CD8-positive, alpha-beta memory T cell (primary cell): ENCODE data around the gene CSTA. TPM values are rescaled to one million over a fixed set of nuclear protein-coding genes. Genes with fewer than 3 reads are reported as not detected.

Source experiments
- CTCF ChIA-PET: fragments of 350-600 bp; sonication (Branson Sonifier 250); formaldehyde crosslinking; loops from one replicate; lab custom pipeline; 2021; ENCODE audit warnings: antibody characterized with exemption; lab: Charles Lee
- POLR2A ChIA-PET: fragments of 350-600 bp; sonication (Branson Sonifier 250); formaldehyde crosslinking; loops from one replicate; lab custom pipeline; 2021; ENCODE audit warnings: antibody characterized with exemption; lab: Charles Lee
- DNase-seq, 5 donors: peaks; one replicate each; pipeline versions ENCODE4 v3.0.0 to v3.0.0-alpha.2; 2020 to 2022; ENCODE audit warnings: mixed read lengths in 1 of 5
- H3K27ac ChIP-seq: one replicate; pipeline ENCODE4 v1.7.0; 2013; ENCODE audit warnings: low read depth, mild to moderate bottlenecking, low read length, moderate library complexity
- H3K27me3 ChIP-seq: 2 replicates; pipeline ENCODE4 v1.7.0; 2013; ENCODE audit warnings: low read length, mild to moderate bottlenecking; ENCODE audit not compliant: insufficient read depth, poor library complexity, severe bottlenecking
- H3K36me3 ChIP-seq: 2 replicates; pipeline ENCODE4 v1.7.0; 2013; ENCODE audit warnings: mild to moderate bottlenecking, low read length, moderate library complexity; ENCODE audit not compliant: insufficient read depth
- H3K4me1 ChIP-seq: 2 replicates; pipeline ENCODE4 v1.7.0; 2013; ENCODE audit warnings: mild to moderate bottlenecking, low read length, moderate library complexity; ENCODE audit not compliant: insufficient read depth
- H3K4me3 ChIP-seq: 2 replicates; pipeline ENCODE4 v1.7.0; 2013; ENCODE audit warnings: mild to moderate bottlenecking, low read length
- H3K9me3 ChIP-seq: 2 replicates; pipeline ENCODE4 v1.7.0; 2013; ENCODE audit warnings: mild to moderate bottlenecking, low read length
- H3K27ac Mint-ChIP-seq, 8 donors: one replicate each; pipeline ENCODE4 v1.8.0; 2020 to 2021; ENCODE audit warnings: mixed read lengths in 8 of 8, mild to moderate bottlenecking in 6 of 8, inconsistent platforms in 3 of 8, moderate library complexity in 3 of 8
- H3K27me3 Mint-ChIP-seq, 2 donors: one replicate each; pipeline ENCODE4 v1.8.0; 2020 to 2021; ENCODE audit warnings: mixed read lengths in 2 of 2, mild to moderate bottlenecking in 1 of 2, moderate library complexity in 1 of 2
- H3K36me3 Mint-ChIP-seq, 3 donors: one replicate each; pipeline ENCODE4 v1.8.0; 2020 to 2021; ENCODE audit warnings: mixed read lengths in 3 of 3, inconsistent platforms in 1 of 3, mild to moderate bottlenecking in 1 of 3
- H3K4me1 Mint-ChIP-seq, 3 donors: one replicate each; pipeline ENCODE4 v1.8.0; 2020 to 2021; ENCODE audit warnings: mixed read lengths in 3 of 3, inconsistent platforms in 1 of 3, mild to moderate bottlenecking in 1 of 3
- H3K4me3 Mint-ChIP-seq, 7 donors: one replicate each; pipeline ENCODE4 v1.8.0; 2020 to 2021; ENCODE audit warnings: mixed read lengths in 7 of 7, mild to moderate bottlenecking in 6 of 7, moderate library complexity in 4 of 7, inconsistent platforms in 2 of 7
- H3K9me3 Mint-ChIP-seq, 5 donors: one replicate each; pipeline ENCODE4 v1.8.0; 2020 to 2022; ENCODE audit warnings: mixed read lengths in 5 of 5, mild to moderate bottlenecking in 3 of 5, moderate library complexity in 2 of 5, inconsistent platforms in 1 of 5
- polyA plus RNA-seq: library from polyadenylated mRNA; unstranded; fragments of 300-500 nt; fragmentation: Illumina TruSeq; gene quantifications from one replicate; pipeline ENCODE4 v1.2.3, GENCODE V29; 2021
- total RNA-seq, 2 experiments: library from RNA; stranded (reverse); gene quantifications; one replicate each; pipeline ENCODE4 v1.2.3, GENCODE V29; 2021

Gene CSTA, protein sequence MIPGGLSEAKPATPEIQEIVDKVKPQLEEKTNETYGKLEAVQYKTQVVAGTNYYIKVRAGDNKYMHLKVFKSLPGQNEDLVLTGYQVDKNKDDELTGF
- total RNA-seq (under 1 TPM in 1 of 2 experiments, not detected in 1; 0.31 TPM), polyA plus RNA-seq (not detected)

DNA sequence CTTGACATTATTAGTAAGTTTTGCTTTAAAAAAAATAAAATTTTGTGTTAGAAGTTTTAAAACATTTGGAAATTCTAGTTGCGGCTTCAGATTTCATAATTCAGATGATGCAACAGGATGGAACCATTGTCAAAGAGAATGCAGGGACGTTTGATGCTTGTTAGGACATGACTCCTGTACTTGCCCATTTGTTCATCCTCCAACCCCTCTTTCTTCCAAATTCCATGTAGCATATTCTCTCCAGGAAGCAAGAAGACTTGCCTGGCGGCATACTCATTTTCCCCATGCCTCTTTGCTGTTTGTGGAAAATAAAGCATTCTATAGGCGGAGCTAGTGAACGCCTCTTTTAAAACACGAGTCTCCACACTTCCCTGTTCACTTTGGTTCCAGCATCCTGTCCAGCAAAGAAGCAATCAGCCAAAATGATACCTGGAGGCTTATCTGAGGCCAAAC lies at the start of gene CSTA:
Gene CSTA, plus strand, starts transcription at position 378 of the 453 bp plus-strand sequence. Its CDS starts 45 bp downstream, at position 423.
- POLR2A ChIA-PET, result no interaction called here
- Histone ChIP-seq H3K27me3 (no peaks in the 10 kb centered on the region), H3K9me3 (no peaks in the 10 kb centered on the region), H3K4me1 (peaks cover 15% of the 10 kb centered on the region), H3K27ac (no peak within 1 kb of the TSS), H3K4me3 (no peak within 1 kb of the TSS), H3K36me3 (no peaks in the 10 kb centered on the region)
- H3K36me3 Mint-ChIP-seq, result no peaks in the 10 kb centered on the region
- no peak within 1 kb of the TSS for H3K27ac Mint-ChIP-seq
- CTCF ChIA-PET, result no interaction called here
- peaks cover 0 to 9% (median 0%) of the 10 kb centered on the region in 5 donors for H3K9me3 Mint-ChIP-seq
- H3K4me3 Mint-ChIP-seq, result no peak within 1 kb of the TSS
- peaks cover 8 to 12% (median 10%) of the 10 kb centered on the region in 3 donors for H3K4me1 Mint-ChIP-seq
- DNase-seq, result no peak
- H3K27me3 Mint-ChIP-seq, result peaks cover 2 to 6% of the 10 kb centered on the region in 2 donors

DNA sequence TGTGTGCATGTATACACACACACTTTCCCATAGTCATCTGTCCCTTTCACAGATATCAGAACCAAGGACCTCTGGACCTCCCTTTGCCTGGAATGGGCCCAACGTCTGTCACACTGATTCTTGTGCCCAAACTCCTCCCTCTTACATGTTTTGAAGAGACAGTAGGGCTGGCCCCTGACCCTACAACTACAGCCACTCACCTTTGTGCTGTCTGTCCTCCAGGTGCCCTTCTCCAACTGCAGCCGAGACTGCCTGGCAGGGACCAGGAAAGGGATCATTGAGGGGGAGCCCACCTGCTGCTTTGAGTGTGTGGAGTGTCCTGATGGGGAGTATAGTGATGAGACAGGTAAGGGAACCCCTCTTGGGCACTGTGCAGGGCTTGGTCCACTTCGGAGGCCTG lies 43.2 kb upstream of the CSTA start:
- CTCF ChIA-PET, result no interaction called here
- DNase-seq, result no peak

DNA sequence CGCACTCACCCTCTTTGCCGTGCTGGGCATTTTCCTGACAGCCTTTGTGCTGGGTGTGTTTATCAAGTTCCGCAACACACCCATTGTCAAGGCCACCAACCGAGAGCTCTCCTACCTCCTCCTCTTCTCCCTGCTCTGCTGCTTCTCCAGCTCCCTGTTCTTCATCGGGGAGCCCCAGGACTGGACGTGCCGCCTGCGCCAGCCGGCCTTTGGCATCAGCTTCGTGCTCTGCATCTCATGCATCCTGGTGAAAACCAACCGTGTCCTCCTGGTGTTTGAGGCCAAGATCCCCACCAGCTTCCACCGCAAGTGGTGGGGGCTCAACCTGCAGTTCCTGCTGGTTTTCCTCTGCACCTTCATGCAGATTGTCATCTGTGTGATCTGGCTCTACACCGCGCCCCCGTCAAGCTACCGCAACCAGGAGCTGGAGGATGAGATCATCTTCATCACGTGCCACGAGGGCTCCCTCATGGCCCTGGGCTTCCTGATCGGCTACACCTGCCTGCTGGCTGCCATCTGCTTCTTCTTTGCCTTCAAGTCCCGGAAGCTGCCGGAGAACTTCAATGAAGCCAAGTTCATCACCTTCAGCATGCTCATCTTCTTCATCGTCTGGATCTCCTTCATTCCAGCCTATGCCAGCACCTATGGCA lies 41.1 kb upstream of the CSTA start:
- Histone ChIP-seq H3K27ac (no peak overlapping the region), H3K27me3 (no peaks in the 10 kb centered on the region), H3K9me3 (no peaks in the 10 kb centered on the region), H3K4me1 (no peaks in the 10 kb centered on the region), H3K36me3 (no peaks in the 10 kb centered on the region), H3K4me3 (no peak overlapping the region)
- Mint-ChIP-seq H3K9me3 (no peaks in the 10 kb centered on the region), H3K36me3 (peaks cover 0 to 4% (median 0%) of the 10 kb centered on the region in 3 donors), H3K27me3 (peaks cover 5 to 16% of the 10 kb centered on the region in 2 donors), H3K4me3 (no peak overlapping the region), H3K27ac (no peak overlapping the region), H3K4me1 (no peaks in the 10 kb centered on the region)
- DNase-seq, result no peak
- POLR2A ChIA-PET, result no interaction called here
- CTCF ChIA-PET, result no interaction called here

More for the DNA sequence above, 43.2 kb upstream of the CSTA start:
- no peaks in the 10 kb centered on the region for H3K9me3 Mint-ChIP-seq
- no peak overlapping the region for H3K27ac Mint-ChIP-seq
- Histone ChIP-seq H3K4me1 (no peaks in the 10 kb centered on the region), H3K36me3 (no peaks in the 10 kb centered on the region), H3K27ac (no peak overlapping the region), H3K4me3 (no peak overlapping the region), H3K27me3 (no peaks in the 10 kb centered on the region), H3K9me3 (no peaks in the 10 kb centered on the region)
- H3K4me3 Mint-ChIP-seq, result no peak overlapping the region
- H3K36me3 Mint-ChIP-seq, result peaks cover 0 to 4% (median 0%) of the 10 kb centered on the region in 3 donors
- H3K4me1 Mint-ChIP-seq, result no peaks in the 10 kb centered on the region
- POLR2A ChIA-PET, result no interaction called here
- H3K27me3 Mint-ChIP-seq, result peaks cover 6% of the 10 kb centered on the region in 2 donors

DNA sequence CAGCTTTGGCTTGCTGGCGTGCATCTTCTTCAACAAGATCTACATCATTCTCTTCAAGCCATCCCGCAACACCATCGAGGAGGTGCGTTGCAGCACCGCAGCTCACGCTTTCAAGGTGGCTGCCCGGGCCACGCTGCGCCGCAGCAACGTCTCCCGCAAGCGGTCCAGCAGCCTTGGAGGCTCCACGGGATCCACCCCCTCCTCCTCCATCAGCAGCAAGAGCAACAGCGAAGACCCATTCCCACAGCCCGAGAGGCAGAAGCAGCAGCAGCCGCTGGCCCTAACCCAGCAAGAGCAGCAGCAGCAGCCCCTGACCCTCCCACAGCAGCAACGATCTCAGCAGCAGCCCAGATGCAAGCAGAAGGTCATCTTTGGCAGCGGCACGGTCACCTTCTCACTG lies 40.6 kb upstream of the CSTA start:
- POLR2A ChIA-PET, result no interaction called here

DNA sequence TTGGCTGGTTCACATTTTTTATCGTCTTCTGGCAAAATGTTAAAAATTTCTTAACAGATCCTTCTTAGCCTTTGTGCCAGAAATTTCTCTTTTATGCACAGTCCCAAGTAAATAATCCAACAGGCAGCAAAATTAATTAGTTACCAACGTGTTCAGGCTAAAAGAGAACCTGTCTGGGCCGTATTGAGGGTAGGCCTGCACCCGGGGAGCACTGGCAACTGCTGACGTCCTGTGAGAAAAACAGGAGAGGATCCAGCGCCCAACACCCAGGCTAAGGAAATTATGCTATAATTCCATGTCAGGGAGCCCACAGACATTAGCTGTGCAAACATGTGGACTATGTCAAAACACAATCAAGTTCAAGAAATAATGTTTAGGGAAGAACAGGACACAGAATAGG lies 30.7 kb upstream of the CSTA start:
- Histone ChIP-seq H3K9me3 (no peaks in the 10 kb centered on the region), H3K36me3 (no peaks in the 10 kb centered on the region), H3K4me1 (no peaks in the 10 kb centered on the region), H3K27me3 (no peaks in the 10 kb centered on the region), H3K27ac (no peak overlapping the region), H3K4me3 (no peak overlapping the region)
- Mint-ChIP-seq H3K27ac (no peak overlapping the region), H3K9me3 (no peaks in the 10 kb centered on the region), H3K4me3 (no peak overlapping the region), H3K27me3 (peaks cover 0 to under 1% of the 10 kb centered on the region in 2 donors), H3K4me1 (peaks cover 8 to 14% (median 12%) of the 10 kb centered on the region in 3 donors), H3K36me3 (no peaks in the 10 kb centered on the region)
- ChIA-PET CTCF (interaction anchor here (1.5 kb wide), 1 partner anchor 13 kb away, joined by 4 read pairs; no protein-coding TSS in a partner anchor), POLR2A (no interaction called here)
- no peak for DNase-seq

More for the DNA sequence above, 40.6 kb upstream of the CSTA start:
- Histone ChIP-seq H3K4me1 (no peaks in the 10 kb centered on the region), H3K4me3 (no peak overlapping the region), H3K27me3 (no peaks in the 10 kb centered on the region), H3K9me3 (no peaks in the 10 kb centered on the region), H3K36me3 (no peaks in the 10 kb centered on the region), H3K27ac (no peak overlapping the region)
- DNase-seq, result no peak
- H3K9me3 Mint-ChIP-seq, result no peaks in the 10 kb centered on the region
- no peaks in the 10 kb centered on the region for H3K4me1 Mint-ChIP-seq
- H3K36me3 Mint-ChIP-seq, result peaks cover 0 to 4% (median 0%) of the 10 kb centered on the region in 3 donors
- H3K27ac Mint-ChIP-seq, result no peak overlapping the region
- no peak overlapping the region for H3K4me3 Mint-ChIP-seq
- H3K27me3 Mint-ChIP-seq, result peaks cover 5 to 21% of the 10 kb centered on the region in 2 donors
- CTCF ChIA-PET, result no interaction called here

DNA sequence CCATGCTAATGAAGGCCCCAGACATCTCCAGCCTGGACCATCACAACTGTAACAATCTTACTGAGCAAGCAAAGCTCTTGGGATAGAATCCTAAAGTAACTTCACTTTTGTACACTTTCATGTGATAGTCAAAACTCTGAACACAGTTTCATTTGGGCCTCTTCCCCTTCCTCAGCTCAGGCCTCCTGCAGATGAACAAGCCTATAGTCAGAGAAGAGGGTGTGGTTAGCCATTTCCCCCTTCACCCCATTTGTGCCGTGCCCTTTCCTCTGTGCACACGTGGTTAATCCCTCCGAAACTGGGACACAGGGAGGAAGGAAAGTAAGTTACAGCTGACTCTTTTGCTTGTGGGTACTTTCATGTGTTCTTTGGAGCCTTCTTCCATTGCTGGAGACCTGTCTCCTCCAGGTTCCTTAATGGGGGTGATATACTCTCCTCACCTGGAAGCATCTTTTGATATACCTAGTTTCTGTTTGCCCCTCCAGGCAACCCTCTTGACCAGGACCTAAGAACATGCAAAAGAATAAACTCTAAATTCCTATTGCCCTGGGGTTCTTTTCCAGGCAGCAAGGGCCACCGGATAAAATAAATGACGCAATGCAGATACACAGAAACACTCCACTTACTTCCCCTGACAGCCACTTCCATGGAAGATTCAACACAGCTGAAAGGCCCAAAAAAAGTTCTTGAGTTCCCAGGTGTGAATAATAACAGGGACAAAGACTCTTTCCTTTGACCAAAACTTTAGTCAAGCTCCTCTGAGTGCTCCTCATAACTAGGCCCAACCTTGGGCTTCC lies 29.6 kb upstream of the CSTA start:
- ChIA-PET CTCF (no interaction called here), POLR2A (no interaction called here)
- Histone ChIP-seq H3K4me1 (no peaks in the 10 kb centered on the region), H3K27me3 (no peaks in the 10 kb centered on the region), H3K36me3 (no peaks in the 10 kb centered on the region), H3K9me3 (no peaks in the 10 kb centered on the region), H3K4me3 (no peak overlapping the region), H3K27ac (no peak overlapping the region)
- H3K36me3 Mint-ChIP-seq, result no peaks in the 10 kb centered on the region
- DNase-seq, result no peak
- no peaks in the 10 kb centered on the region for H3K27me3 Mint-ChIP-seq
- no peak overlapping the region for H3K27ac Mint-ChIP-seq
- H3K9me3 Mint-ChIP-seq, result no peaks in the 10 kb centered on the region
- no peak overlapping the region for H3K4me3 Mint-ChIP-seq
- peaks cover 8 to 9% (median 8%) of the 10 kb centered on the region in 3 donors for H3K4me1 Mint-ChIP-seq

DNA sequence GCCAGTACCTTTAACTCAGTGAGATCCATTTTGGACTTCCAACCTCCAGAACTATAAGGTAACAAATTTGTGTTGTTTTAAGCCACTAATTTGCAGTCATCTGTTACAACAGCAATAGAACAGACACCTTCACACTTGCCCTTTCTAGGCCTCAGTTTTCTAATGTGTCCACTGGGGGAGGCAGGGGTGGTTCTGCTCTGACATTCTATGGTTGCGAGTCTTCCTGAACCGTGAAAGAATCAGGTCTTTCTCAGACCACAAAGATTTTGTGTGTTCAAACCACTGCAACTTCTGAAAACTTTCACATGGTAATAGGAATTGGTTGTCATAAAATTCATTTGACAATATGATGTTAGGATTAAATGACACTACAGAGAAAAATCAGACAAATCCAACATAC lies 26.8 kb upstream of the CSTA start:
- Mint-ChIP-seq H3K4me3 (no peak overlapping the region), H3K27ac (peak overlapping the region in 1 of 8 donors; percentile 0), H3K36me3 (no peaks in the 10 kb centered on the region), H3K4me1 (peaks cover 8 to 9% (median 8%) of the 10 kb centered on the region in 3 donors), H3K9me3 (no peaks in the 10 kb centered on the region), H3K27me3 (no peaks in the 10 kb centered on the region)
- Histone ChIP-seq H3K9me3 (no peaks in the 10 kb centered on the region), H3K4me1 (no peaks in the 10 kb centered on the region), H3K4me3 (no peak overlapping the region), H3K27me3 (no peaks in the 10 kb centered on the region), H3K36me3 (no peaks in the 10 kb centered on the region), H3K27ac (no peak overlapping the region)
- no peak for DNase-seq
- ChIA-PET POLR2A (no interaction called here), CTCF (no interaction called here)

DNA sequence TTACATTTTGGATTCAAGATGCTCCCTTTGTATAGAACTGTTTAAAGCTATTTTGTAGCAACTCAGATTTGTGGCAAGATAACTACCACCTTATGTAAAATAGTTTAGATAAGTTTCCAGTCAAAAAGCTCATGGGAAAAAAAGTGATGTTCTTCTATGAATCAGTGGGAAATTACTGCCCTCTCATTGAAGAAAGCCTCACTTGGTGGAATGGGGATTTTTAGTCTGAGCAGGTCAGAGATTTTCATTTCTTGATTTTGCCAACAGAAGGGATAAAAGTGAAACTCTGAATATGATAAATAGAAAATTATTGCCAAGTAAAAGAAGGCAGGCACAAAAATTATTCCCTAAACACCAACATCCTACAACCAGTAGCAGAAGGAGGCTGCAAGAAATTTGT lies 25.8 kb upstream of the CSTA start:
- H3K27ac Mint-ChIP-seq, result no peak overlapping the region
- H3K36me3 Mint-ChIP-seq, result no peaks in the 10 kb centered on the region
- H3K4me1 Mint-ChIP-seq, result peaks cover 8 to 9% (median 8%) of the 10 kb centered on the region in 3 donors
- no peaks in the 10 kb centered on the region for H3K27me3 ChIP-seq
- H3K27me3 Mint-ChIP-seq, result no peaks in the 10 kb centered on the region
- H3K4me3 ChIP-seq, result no peak overlapping the region
- no peaks in the 10 kb centered on the region for H3K36me3 ChIP-seq
- H3K9me3 ChIP-seq, result no peaks in the 10 kb centered on the region
- H3K27ac ChIP-seq, result no peak overlapping the region
- no peak overlapping the region for H3K4me3 Mint-ChIP-seq
- DNase-seq, result no peak
- POLR2A ChIA-PET, result no interaction called here
- H3K4me1 ChIP-seq, result no peaks in the 10 kb centered on the region
- CTCF ChIA-PET, result interaction anchor here (1.5 to 2.3 kb wide), 4 partner anchors 11 to 753 kb away, joined by 4 to 11 read pairs (median 6); partner anchors contain the start of gene POLQ
- no peaks in the 10 kb centered on the region for H3K9me3 Mint-ChIP-seq
